KOPT-K1 (cell line): ENCODE results near the gene KBTBD13.

ENCODE experiments used
- H3K27ac ChIP-seq: fragments of 200-600 bp; sonication (generic); 2 replicates; pipeline ENCODE4 v1.5.1; 2016; ENCODE audit warnings: antibody characterized with exemption, mild to moderate bottlenecking, low read depth, low read length; ENCODE audit not compliant: poor library complexity, severe bottlenecking
- H3K36me3 ChIP-seq: fragments of 200-600 bp; sonication (generic); 2 replicates; pipeline ENCODE4 v1.5.1; 2017; ENCODE audit warnings: antibody characterized with exemption, mild to moderate bottlenecking, low read length, moderate library complexity; ENCODE audit not compliant: insufficient read depth
- H3K9me3 ChIP-seq: fragments of 200-600 bp; sonication (generic); 2 replicates; pipeline ENCODE4 v1.5.1; 2017; ENCODE audit warnings: antibody characterized with exemption, low read length, mild to moderate bottlenecking; ENCODE audit not compliant: insufficient read depth, poor library complexity, severe bottlenecking

KBTBD13 gene

DNA sequence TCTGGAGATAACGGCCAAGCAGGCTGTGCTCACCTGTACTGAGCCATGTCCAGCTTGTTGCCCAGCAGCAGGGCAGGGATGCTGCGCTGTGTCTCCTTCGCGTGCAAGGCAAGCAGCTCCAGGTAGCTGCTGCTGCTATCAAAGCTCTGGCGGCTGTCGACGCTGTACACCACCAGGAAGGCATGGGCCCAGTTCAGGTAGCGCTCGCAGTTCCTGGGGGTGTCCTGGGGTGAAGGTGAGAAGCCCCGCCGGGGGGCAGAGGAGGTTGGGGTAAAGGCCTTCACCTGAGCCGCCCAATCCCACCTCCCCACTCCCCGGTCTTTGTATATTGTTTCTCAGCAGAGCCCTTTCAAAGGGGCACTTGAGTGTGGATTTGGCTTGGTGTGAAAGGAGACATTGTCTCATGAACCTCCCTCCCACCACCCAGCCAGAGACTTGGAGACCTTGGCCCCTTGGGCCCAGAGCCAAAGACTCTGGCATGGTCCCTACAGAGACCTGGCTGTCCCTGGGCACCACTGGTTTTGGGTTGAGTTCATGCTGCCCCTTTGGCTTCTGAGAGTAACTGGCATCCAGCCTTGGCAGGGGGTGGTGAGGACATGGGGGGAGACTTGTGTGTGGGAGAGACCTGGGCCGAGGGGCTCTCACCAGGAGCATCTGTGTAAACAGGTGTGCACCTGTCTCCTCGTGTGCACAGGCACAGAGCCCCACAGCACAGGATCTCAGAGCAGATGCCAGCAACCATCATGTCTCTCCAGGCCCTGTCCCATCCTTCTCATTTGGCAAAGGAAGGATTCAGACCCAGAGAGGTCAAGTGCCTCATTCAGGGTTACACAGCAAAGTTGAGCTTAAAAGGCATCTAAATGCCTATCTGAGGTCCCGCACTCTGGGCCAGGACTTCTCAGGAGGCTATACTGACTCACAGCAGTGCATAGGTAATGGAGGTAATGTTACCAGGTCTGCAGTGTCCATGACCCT is 17.9 kb upstream of the KBTBD13 start:
- Histone ChIP-seq H3K36me3 (no peaks in the 10 kb centered on the region), H3K9me3 (no peaks in the 10 kb centered on the region), H3K27ac (no peak overlapping the region)

- Histone ChIP-seq H3K36me3 (no peaks in the 10 kb centered on the region), H3K9me3 (no peaks in the 10 kb centered on the region), H3K27ac (no peak overlapping the region)
Measured at GRCh38 chr15:65059369-65059750, 17.2 kb upstream of the KBTBD13 start.

GRCh38 chr15:65059931-65060596 is 16.5 kb upstream of the KBTBD13 start:
- no peak overlapping the region for H3K27ac ChIP-seq

DNA sequence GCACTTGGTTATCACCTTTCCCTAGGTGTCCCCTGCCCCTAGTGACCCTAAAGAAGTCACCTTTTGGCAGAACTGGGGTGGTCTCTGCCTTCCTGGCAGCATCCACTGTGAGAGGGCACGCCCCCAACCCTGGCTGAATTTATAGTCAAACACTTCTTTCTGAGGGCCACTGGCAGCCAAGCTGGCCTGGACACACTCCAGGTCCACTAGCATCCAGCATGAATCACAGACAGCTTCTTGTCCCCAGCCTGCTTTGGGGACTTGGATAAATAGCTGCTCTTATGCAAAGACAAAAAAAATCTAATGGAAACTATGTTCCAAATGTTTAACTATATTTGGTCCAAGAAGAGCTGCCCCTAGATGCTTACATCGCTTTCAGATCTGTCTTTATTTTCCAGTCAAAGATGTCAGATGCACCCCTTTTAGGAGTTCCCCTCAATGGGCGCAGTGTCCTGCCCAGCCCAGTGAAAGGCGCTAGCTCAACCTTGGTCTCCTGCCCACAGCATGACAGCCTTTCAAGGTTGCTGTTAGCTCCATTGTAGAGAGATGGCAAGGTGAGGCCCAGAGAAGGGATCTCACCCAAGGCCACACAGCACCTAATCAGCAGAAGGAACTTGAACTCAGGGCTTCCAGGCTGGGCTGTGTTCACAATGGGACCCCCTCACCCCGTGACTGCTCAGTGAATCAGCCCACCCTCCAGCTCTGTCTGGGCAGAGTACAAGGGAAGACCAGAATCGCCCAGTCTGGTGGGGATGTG is 15.7 kb upstream of the KBTBD13 start:
- H3K27ac ChIP-seq, result no peak overlapping the region
- H3K36me3 ChIP-seq, result no peaks in the 10 kb centered on the region
- H3K9me3 ChIP-seq, result no peaks in the 10 kb centered on the region

More at GRCh38 chr15:65059931-65060596, 16.5 kb upstream of the KBTBD13 start:
- Histone ChIP-seq H3K9me3 (no peaks in the 10 kb centered on the region), H3K36me3 (no peaks in the 10 kb centered on the region)

DNA sequence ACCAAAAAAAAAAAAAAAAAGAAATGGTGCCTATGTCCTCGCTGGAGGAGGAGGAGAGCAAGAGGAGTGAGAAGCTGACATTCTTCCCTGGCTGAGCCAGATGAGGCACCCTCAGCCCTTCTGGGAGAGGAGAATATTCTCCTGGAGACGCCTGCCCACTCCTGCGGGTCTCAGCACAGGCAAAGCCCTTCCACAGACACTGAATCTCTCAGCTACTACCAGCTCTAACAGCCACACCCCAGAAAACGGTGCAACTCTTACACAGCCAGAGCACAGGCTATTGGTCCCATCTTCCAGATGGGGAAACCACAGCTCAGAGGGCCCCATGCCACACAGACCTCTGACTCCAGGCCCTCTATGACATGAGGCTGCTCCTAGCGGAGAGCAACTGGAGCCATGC is 14.5 kb upstream of the KBTBD13 start:
- Histone ChIP-seq H3K36me3 (no peaks in the 10 kb centered on the region), H3K27ac (no peak overlapping the region), H3K9me3 (no peaks in the 10 kb centered on the region)

DNA sequence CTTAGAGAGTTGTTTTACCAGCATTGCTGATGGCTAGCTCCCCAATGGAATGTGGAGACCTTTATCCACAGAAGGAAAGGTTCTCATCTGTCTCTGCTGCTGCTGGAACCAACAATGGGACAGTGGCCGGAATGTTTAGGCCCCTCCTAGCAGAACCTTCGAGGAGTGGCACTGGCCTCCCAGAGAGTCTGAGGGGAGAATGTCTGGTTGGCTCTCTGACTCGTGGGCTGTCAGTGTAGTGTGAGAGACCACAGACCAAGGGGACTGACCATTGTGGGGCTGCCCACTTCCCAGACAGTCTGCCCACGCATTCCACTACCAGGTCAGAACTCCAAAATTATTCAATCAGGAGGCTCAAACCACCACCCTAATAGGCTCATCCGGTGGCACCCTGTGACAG is 13.8 kb upstream of the KBTBD13 start:
- Histone ChIP-seq H3K9me3 (no peaks in the 10 kb centered on the region), H3K36me3 (no peaks in the 10 kb centered on the region), H3K27ac (no peak overlapping the region)

DNA sequence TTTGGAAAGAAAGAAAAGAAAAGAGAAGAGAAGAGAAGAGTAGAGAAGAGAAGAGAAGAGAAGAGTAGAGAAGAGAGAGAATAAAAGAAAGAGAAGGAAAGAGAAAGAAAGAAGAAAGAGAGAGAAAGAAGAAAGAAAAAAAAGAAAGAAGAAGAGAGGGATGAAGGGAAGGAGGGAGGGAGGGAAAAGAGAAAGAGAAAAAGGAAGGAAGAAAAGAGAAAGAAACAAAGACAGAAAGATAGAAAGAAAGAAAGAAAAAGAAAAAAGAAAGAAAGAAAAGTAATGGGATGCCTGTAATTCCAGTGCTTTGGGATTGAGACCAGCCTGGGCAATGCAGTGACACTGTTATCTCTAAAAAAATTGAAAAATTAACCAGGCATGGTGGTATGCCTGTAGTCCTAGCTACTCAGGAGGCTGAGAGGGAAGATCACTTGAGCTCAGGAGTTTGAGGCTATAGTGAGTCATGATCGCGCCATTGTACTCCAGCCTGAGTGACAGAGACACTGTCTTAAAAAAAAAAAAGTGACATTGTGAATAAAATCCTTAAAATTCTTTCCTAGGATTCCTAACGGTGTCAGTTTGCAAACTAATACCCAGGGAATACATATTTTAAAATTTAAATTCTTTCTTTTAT is 10.4 kb upstream of the KBTBD13 start:
- no peak overlapping the region for H3K27ac ChIP-seq
- no peaks in the 10 kb centered on the region for H3K9me3 ChIP-seq
- H3K36me3 ChIP-seq, result no peaks in the 10 kb centered on the region

GRCh38 chr15:65066635-65067316 is 9.8 kb upstream of the KBTBD13 start:
- Histone ChIP-seq H3K36me3 (no peaks in the 10 kb centered on the region), H3K27ac (no peak overlapping the region), H3K9me3 (no peaks in the 10 kb centered on the region)

- no peaks in the 10 kb centered on the region for H3K9me3 ChIP-seq
- no peak overlapping the region for H3K27ac ChIP-seq
- no peaks in the 10 kb centered on the region for H3K36me3 ChIP-seq
Measured at GRCh38 chr15:65067317-65067644, 9.3 kb upstream of the KBTBD13 start.

DNA sequence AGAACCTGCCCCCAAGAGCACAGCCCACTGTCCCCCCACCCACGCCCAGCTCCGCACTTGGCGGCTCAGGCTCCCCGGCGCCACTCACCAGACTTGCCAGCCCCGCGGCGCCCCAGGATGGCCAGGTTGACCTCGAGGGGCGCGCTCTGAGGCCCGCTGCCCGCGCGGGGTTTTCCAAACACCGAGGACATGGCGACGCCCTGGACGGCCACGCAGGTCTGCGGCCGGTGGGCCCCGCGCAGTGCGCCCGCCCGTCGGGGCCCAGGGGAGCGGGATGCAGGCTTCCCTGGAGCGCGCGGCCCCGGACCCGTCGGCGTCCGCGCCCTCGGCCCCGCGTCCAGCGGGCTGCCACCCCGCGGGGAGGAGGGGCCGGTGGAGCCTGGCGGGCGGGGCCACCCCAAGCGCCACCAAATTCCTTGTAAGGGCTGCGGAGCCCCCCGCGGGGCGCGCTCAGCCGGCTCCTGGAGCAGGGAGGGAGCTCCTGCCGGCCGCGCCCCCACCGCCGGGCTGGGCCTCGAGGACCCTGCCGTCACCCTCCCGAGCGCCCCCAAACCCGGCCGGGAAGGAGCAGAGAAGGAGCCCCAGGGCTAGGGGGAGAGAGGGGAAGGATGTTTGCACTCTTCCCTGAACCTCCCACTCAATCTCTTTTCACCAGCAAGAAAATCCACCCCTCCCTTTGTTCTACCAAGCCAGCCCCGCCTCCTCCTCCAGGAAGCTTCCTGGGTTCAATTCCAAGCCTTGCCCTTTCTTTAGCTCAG is 8.7 kb upstream of the KBTBD13 start, which contains the start of gene RASL12:
Gene RASL12, minus strand, starts transcription at position 347 of the 758 bp plus-strand sequence. Its CDS starts 156 bp downstream, at position 191.
- Histone ChIP-seq H3K9me3 (no peaks in the 10 kb centered on the region), H3K27ac (no peak within 1 kb of the TSS)

GRCh38 chr15:65068403-65068788 is 8.2 kb upstream of the KBTBD13 start:
- H3K36me3 ChIP-seq, result no peaks in the 10 kb centered on the region
- H3K9me3 ChIP-seq, result no peaks in the 10 kb centered on the region
- no peak overlapping the region for H3K27ac ChIP-seq

More for the DNA sequence above, 8.7 kb upstream of the KBTBD13 start, which contains the start of gene RASL12:
- H3K36me3 ChIP-seq, result no peaks in the 10 kb centered on the region

DNA sequence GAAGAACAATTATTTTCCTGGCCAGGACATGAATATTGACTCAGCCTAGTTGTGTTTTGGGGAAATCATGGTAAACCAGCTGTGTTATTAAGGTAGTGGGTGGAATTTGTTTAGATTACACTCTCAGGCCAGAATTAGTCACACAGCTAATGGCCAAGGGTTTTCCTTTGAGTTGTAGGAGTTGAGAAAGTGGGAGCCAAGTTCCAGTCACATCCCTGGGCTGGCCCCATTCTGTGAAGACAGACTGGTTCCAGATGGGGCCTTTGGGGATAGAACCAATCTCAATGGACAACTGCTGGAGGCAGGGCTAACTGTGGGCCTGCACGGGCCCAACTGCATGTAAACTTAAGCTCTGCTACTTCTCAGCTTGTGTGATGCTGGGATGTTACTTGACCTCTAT is 7.4 kb upstream of the KBTBD13 start:
- H3K27ac ChIP-seq, result no peak overlapping the region
- no peaks in the 10 kb centered on the region for H3K36me3 ChIP-seq

GRCh38 chr15:65069779-65070546 is 6.6 kb upstream of the KBTBD13 start:
- Histone ChIP-seq H3K9me3 (no peaks in the 10 kb centered on the region), H3K27ac (no peak overlapping the region), H3K36me3 (no peaks in the 10 kb centered on the region)

More for the DNA sequence above, 7.4 kb upstream of the KBTBD13 start:
- no peaks in the 10 kb centered on the region for H3K9me3 ChIP-seq
